Ovary (tissue), 9 donors: ENCODE measurements around the gene FYN. TPM values are rescaled to one million over a fixed set of nuclear protein-coding genes. Genes with fewer than 3 reads are reported as not detected.

Source experiments
- DNase-seq, 5 donors: peaks; one replicate each; pipeline ENCODE4 v3.0.0-alpha.2; 2019 to 2020
- H3K27ac ChIP-seq, 2 donors: fragments of 200-600 bp; one replicate each; pipeline versions ENCODE4 v1.5.1 to v1.8.0; 2019 to 2022
- H3K27me3 ChIP-seq: fragments of 200-600 bp; one replicate; pipeline ENCODE4 v1.8.0; 2022
- H3K36me3 ChIP-seq: fragments of 200-600 bp; sonication (generic); one replicate; pipeline ENCODE4 v1.5.1; 2019
- H3K4me1 ChIP-seq: one replicate; pipeline ENCODE4 v1.8.1; 2013; ENCODE audit warnings: mild to moderate bottlenecking, moderate library complexity; ENCODE audit not compliant: insufficient read depth
- H3K4me3 ChIP-seq: fragments of 200-600 bp; sonication (generic); one replicate; pipeline ENCODE4 v1.5.1; 2017
- H3K9me3 ChIP-seq, 2 donors: fragments of 200-600 bp in 1 of 2; sonication (generic) in 1 of 2; one replicate each; pipeline versions ENCODE4 v1.5.1 to v1.8.1; 2013 to 2019; ENCODE audit warnings: mild to moderate bottlenecking in 1 of 2, moderate library complexity in 1 of 2
- CTCF ChIP-seq, 3 donors: fragments of 450-650 bp in 2 of 3; fragments of 200-600 bp in 1 of 3; IDR thresholded peaks; one replicate each; pipeline versions ENCODE4 v1.5.1 to v1.8.0; 2016 to 2022; ENCODE audit warnings: antibody characterized with exemption in 3 of 3, mild to moderate bottlenecking in 1 of 3
- EP300 ChIP-seq: sonication (generic); formaldehyde crosslinking; IDR thresholded peaks from one replicate; pipeline ENCODE4 v1.6.1; 2017; ENCODE audit warnings: antibody characterized with exemption
- POLR2A ChIP-seq: fragments of 450-650 bp; IDR thresholded peaks from one replicate; pipeline ENCODE4 v1.6.1; 2017; ENCODE audit warnings: antibody characterized with exemption, mild to moderate bottlenecking, moderate library complexity
- WGBS, 3 donors: extraction: QIAGEN DNeasy Blood & Tissue Kit in 1 of 3; methylation state at CpG; one replicate each; pipeline versions ENCODE4 v1.1.5 to v1.1.7; 2013 to 2017; 5-methylcytosine and 5-hydroxymethylcytosine counted together
- intact Hi-C, 4 donors: fragments of 100-400 bp; cut with DNase I; formaldehyde crosslinking; loops; one replicate each; pipeline versions ENCODE4 v1.11.0 to v1.15.1; 2022 to 2023
- polyA plus RNA-seq, 2 donors: library from polyadenylated mRNA; stranded (reverse); fragments of 200-250 nt in 1 of 2; fragments of 350-450 nt in 1 of 2; fragmentation: Illumina TruSeq in 1 of 2; extraction: RNeasy Lipid Tissue Mini Kit (QIAGEN cat#74804) in 1 of 2; gene quantifications; one replicate each; pipeline ENCODE4 v1.2.3, GENCODE V29; 2013 to 2014
- total RNA-seq, 7 donors: library from RNA; depleted of rRNA in 2 of 7; stranded (reverse); fragments of >200 nt in 2 of 7; fragmentation: NEBNext Ultra II Directional in 3 of 7; extraction: Animal tissue kit (Norgen Biotek cat#: 25700) in 3 of 7; gene quantifications; one replicate each; pipeline versions ENCODE4 v1.1.0 to v1.2.4, GENCODE V29; 2016 to 2023
- donor health status: DM: no; HTN: no; CAD: no; lungs with moderate emphysema.
- donor health status: DM: no; HTN: no; CAD: no.
- donor health status: Bipolar disorder and iron deficiency.
- donor health status: DM: yes; HTN: yes; CAD: no.
- donor health status: DM: no; HTN: no; CAD: no.
- donor health status: DM: yes; HTN: yes; CAD: no.

Gene FYN
- total and polyA plus RNA-seq, 9 donors, result 37.2 to 116 (median 72.7) TPM

GRCh38 chr6:111748231-111748647 is 125.0 kb downstream of the FYN start:
- no peak for TF ChIP-seq EP300
- no peak for TF ChIP-seq CTCF (IDR thresholded peaks at IDR 0.05)
- no peak for TF ChIP-seq POLR2A
- H3K27ac ChIP-seq, result no peak overlapping the region
- intact Hi-C loops, result no loop called here

GRCh38 chr6:111747829-111748228 is 125.4 kb downstream of the FYN start:
- intact Hi-C loops, result no loop called here

More at GRCh38 chr6:111748231-111748647, 125.0 kb downstream of the FYN start:
- Histone ChIP-seq H3K27me3 (no peaks in the 10 kb centered on the region), H3K4me1 (peaks cover 8% of the 10 kb centered on the region), H3K9me3 (no peaks in the 10 kb centered on the region), H3K4me3 (no peak overlapping the region), H3K36me3 (no peaks in the 10 kb centered on the region)
- DNase-seq, result no peak
- WGBS, 3 donors, result 71 to 83% (median 83%) methylated on average over 3 of the region's 3 CpGs

GRCh38 chr6:111747396-111747795 is 125.9 kb downstream of the FYN start:
- intact Hi-C loops, result no loop called here
- Histone ChIP-seq H3K36me3 (no peaks in the 10 kb centered on the region), H3K27ac (no peak overlapping the region), H3K4me1 (peaks cover 8% of the 10 kb centered on the region), H3K9me3 (no peaks in the 10 kb centered on the region), H3K27me3 (no peaks in the 10 kb centered on the region), H3K4me3 (no peak overlapping the region)
- TF ChIP-seq EP300 (no peak), POLR2A (no peak), CTCF (IDR thresholded peaks at IDR 0.05) (no peak)
- 79 to 85% (median 84%) methylated on average over 6 of the region's 6 CpGs for WGBS, 3 donors
- DNase-seq, result no peak

More at GRCh38 chr6:111747829-111748228, 125.4 kb downstream of the FYN start:
- H3K9me3 ChIP-seq, result no peaks in the 10 kb centered on the region
- no peaks in the 10 kb centered on the region for H3K27me3 ChIP-seq
- TF ChIP-seq CTCF (IDR thresholded peaks at IDR 0.05) (no peak), EP300 (no peak)
- H3K27ac ChIP-seq, result no peak overlapping the region
- peaks cover 8% of the 10 kb centered on the region for H3K4me1 ChIP-seq
- DNase-seq, result no peak
- WGBS, 3 donors, result 66 to 82% (median 80%) methylated on average over 5 of the region's 5 CpGs
- H3K4me3 ChIP-seq, result no peak overlapping the region
- H3K36me3 ChIP-seq, result no peaks in the 10 kb centered on the region

- no peaks in the 10 kb centered on the region for H3K9me3 ChIP-seq
- peaks cover 8% of the 10 kb centered on the region for H3K4me1 ChIP-seq
- no peak overlapping the region for H3K27ac ChIP-seq
- no peak overlapping the region for H3K4me3 ChIP-seq
- intact Hi-C loops, result no loop called here
- no peak for DNase-seq
- no peaks in the 10 kb centered on the region for H3K27me3 ChIP-seq
- H3K36me3 ChIP-seq, result no peaks in the 10 kb centered on the region
- no peak for TF ChIP-seq CTCF (IDR thresholded peaks at IDR 0.05)
- TF ChIP-seq EP300, result no peak
- TF ChIP-seq POLR2A, result no peak
Observed at GRCh38 chr6:111746983-111747382, 126.3 kb downstream of the FYN start.

GRCh38 chr6:111745636-111746035 is 127.6 kb downstream of the FYN start:
- Histone ChIP-seq H3K9me3 (no peaks in the 10 kb centered on the region), H3K4me1 (peaks cover 8% of the 10 kb centered on the region), H3K27ac (no peak overlapping the region), H3K36me3 (no peaks in the 10 kb centered on the region), H3K27me3 (no peaks in the 10 kb centered on the region), H3K4me3 (no peak overlapping the region)
- WGBS, 3 donors, result 43 to 96% (median 92%) methylated on average over 1 of the region's 1 CpG
- no peak for TF ChIP-seq POLR2A
- TF ChIP-seq EP300, result no peak
- no peak for TF ChIP-seq CTCF (IDR thresholded peaks at IDR 0.05)
- intact Hi-C loops, result no loop called here
- no peak for DNase-seq
